HG03342 (cell line): ENCODE results near the gene ZGRF1.
A peak's percentile ranks its signal among the peaks of the same experiment; 100 is the strongest.
"Not testable (repeated sequence)": the region's sequence is repeated elsewhere in the genome, so short reads cannot be mapped to it uniquely, and the experiment has no call there.

Experiments used
- ATAC-seq: cut with Tn5 transposase; IDR thresholded peaks from one replicate; pipeline ENCODE4 v1.9.1; 2021; ENCODE audit warnings: mild to moderate bottlenecking, moderate library complexity; ENCODE audit not compliant: unreplicated experiment

Gene ZGRF1

GRCh38 chr4:112560084-112560483 lies 76.6 kb downstream of the ZGRF1 start:
- ATAC-seq, result peak; percentile 85

- no peak for ATAC-seq
These were observed 77.7 kb downstream of the ZGRF1 start for GRCh38 chr4:112559053-112559452.

DNA sequence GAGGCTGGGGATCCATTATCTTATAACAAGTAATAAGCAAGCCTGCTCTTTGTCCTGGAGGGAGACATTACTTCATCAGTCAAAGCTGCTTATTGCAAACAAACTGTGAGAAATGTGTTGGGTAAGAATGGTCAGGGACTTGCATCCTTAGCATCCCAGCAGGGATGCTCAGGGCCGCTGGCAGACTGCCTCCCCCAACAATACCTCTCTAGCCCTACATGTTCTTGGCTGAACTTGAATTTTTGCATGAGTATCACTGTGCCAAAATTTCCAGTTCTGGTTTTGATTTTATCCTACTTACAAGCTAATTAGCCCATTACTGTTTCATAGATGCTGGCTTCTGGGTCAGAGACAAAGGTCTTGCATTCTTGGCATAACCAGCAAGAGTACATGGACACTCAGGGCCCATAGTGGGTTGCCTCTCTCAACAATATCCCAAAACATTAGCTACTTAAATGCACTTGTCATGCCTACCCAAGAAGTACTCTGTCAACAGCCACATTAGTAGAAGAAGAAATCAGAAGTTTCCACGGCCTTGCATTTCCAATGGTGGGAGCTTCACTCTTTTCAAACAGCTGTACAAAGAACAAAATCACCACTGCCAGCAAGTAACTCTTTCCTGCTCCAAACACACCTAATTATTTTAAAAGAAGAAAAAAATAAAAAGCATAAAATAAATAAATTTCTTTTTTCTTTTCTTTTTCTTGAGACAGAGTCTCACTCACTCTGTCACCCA lies 78.9 kb downstream of the ZGRF1 start:
- ATAC-seq, result no peak

DNA sequence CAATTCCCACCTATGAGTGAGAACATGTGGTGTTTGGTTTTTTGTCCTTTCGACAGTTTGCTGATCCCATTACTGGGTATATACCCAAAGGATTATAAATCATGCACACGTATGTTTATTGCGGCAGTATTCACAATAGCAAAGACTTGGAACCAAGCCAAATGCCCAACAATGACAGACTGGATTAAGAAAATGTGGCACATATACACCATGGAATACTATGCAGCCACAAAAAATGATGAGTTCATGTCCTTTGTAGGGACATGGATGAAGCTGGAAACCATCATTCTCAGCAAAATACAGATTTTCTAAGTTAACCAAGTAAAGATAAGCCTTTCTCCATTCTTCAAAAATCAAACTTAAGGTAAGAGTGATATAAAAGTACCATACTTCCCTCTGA lies 82.4 kb downstream of the ZGRF1 start:
- not testable (repeated sequence) for ATAC-seq

DNA sequence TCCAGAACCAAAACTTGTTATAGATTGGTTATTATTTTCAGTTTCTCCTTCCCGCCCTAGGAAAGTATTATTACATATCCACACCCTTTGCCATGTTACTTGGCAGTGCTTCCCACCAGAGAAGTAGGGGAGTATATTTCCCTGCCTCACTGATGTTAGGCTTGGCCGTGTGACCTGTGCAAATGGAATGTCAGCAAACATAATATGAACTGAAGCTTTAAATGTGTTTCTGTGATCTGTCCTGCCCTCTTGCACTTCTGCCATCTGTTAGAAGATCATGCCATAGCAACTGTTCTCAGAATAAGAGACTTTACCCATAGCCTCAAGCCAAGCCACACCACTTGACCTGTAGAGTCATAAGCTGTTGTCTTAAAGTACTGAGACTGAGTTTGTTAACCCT lies 84.0 kb downstream of the ZGRF1 start:
- no peak for ATAC-seq

DNA sequence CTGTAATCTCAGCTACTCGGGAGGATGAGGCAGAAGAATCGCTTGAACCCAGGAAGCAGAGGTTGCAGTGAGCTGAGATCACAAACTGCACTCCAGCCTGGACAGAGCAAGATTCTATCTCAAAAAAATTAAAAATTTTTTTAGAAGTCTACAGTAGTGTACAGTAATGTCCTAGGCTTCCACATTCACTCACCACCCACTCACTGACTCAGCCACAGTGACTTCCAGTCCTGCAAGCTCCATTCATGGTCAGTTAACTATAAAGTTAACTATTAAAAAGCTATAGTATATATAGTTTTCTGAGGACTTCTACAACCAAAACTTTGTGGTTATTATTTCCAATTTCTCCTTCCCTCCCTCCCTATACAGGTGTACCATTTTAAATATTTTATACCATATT lies 86.0 kb downstream of the ZGRF1 start:
- no peak for ATAC-seq

- ATAC-seq, result no peak
These were observed 90.2 kb downstream of the ZGRF1 start for GRCh38 chr4:112546476-112546875.

- ATAC-seq, result no peak
These were observed 91.4 kb downstream of the ZGRF1 start for GRCh38 chr4:112545346-112545745.

DNA sequence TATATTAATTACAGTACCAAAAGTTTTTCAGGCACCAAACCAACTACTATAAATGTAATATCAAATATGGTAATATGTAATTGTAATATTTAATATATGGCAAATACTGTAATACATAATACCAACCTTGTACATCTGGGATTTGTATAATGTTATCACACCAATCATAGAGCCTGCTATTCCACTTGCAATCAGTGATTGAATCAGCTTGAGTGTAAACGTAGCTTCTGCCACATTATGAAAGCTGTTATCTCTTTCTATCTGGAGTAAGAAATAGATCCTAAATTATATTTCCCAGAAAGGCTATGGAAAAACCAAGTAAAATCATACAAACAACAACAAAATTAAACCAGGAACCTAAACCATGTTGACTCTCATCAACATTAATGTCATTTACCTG lies 96.0 kb downstream of the ZGRF1 start:
- ATAC-seq, result no peak

- no peak for ATAC-seq
These were observed 100.6 kb downstream of the ZGRF1 start for GRCh38 chr4:112536123-112536522.

DNA sequence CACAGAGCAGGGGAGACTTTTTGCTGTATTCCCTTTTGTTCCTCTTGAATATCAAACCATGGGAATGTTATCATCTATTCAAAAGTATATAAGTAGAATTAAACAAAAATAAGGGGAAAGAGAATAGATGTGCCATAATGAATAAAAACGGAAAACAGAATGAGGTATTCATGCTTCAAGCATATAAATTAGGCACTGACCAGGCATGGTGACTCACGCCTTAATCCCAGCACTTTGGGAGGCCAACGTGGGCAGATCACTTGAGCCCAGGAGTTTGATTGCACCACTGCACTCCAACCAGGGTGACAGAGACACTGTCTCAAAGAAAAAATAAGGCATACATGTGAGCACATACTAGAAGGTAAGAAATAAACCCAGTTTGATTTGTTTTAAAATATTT lies 104.4 kb downstream of the ZGRF1 start:
- no peak for ATAC-seq

GRCh38 chr4:112531146-112531545 lies 105.6 kb downstream of the ZGRF1 start:
- ATAC-seq, result no peak

DNA sequence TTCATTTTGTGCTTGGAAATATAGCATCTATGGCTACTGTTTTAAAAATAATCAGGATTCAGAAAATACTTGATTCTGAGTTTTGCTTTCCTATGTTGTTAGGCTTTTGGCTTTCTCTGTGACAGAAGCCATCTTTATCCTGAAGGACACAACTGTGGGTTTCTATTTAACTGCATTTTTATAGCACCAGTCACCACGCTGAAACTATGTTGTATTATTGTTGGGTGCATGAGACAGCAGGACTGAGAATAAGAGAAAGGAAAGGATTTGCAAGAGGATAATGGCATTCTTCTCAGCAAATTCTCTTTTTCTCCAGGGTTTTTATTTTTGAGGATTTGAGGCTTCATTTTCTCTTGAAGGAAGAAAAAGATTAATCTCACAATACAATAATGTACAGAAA lies 110.6 kb downstream of the ZGRF1 start:
- ATAC-seq, result no peak

DNA sequence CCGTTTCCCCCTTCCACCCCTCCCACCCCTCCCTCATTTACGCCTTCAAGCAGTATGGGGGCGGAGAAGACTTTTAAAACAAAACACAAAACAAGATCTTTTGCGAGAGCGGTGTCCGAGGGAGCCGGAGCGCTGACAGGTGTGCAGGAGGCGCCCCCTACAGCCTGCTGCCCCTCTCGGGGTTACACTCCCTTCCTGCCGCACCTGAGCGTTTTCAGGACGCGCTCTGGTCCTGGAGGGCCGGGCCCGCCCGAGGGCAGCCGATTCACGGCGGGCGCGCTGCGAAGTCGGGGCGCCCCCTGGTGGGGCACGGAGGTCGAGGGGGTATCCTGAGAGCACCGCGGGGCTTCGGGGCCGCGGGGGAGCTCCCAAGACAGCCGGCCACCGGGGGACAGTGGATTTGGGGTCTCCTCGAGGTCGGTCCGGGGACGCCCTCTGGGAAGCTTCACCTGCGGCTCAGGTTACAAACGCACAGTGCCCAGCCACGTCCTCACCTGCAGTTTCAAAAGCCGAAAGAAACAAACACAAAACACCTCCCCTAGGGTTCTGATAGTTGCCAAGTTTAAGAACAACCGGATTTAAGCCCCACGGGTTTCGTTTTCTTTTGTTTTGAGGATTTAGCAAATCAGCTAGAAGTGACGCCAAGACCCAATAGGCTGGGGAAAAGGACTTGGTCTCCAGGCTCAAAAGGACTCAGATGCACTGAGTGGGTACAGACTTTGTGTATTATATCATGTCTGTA lies 112.8 kb downstream of the ZGRF1 start:
- ATAC-seq, result peak; percentile 76

DNA sequence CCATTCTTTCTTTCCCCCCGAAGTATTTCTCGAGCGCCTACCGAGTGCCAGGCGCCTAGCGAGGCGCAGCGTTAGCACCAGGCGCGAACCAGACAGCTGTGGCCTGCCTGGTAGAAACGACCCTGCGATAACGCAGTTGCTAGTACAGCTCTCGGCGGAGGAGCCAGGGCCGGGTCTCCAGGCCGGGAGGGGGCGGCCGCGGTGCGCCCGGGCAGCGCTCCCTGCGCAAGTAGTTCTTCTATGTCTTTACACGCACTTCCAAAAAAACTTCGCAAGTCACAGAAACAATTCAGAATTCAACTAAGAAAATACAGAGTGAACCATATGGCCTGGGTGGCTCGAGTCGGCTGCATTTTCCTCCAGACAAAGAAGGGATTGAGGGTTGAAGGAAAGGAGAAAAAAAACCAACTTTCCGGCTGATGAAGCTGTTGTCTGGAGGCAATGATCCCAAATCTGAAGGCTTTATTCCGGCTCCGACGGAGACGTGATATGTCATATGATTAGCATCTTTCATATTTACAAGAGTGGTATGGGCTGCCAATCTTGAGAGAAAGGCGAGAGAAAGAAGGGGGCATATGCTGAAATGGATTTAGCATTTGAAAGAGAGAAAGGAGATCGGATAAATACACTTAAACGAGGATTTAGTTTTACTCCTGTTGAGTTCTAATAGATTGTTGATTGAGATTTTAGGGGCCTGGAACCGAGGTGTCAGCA lies 113.5 kb downstream of the ZGRF1 start:
- ATAC-seq, result peak; percentile 51

- ATAC-seq, result not testable (repeated sequence)
These were observed 114.3 kb downstream of the ZGRF1 start for GRCh38 chr4:112522431-112522830.

GRCh38 chr4:112521123-112522023 lies 115.3 kb downstream of the ZGRF1 start:
- ATAC-seq, result peak; percentile 15

DNA sequence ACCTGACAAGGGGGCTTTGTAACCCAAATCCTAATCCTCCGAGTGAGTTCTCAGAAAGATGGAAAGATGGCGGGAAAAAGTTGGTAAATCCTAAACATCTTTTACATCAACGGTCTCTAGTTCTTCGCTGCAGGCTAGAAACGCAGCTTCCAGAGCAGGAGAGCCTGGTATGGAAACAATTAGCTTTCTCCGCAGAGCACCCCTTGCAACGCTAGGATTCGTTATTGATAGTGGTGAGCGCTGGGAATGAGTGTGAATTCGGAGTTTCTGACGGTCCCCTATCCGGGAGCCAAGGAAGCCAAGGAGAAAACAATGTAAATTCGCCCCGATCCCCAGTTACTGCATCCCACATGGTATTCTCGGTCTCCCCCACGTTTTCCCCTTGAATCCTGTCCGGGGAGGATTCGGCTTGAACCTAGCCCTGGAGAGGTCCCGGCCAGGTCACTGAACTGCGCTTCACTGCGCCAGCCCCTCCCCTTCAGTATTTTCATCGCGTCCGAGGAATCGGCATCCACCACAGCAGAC lies 116.0 kb downstream of the ZGRF1 start:
- no peak for ATAC-seq

DNA sequence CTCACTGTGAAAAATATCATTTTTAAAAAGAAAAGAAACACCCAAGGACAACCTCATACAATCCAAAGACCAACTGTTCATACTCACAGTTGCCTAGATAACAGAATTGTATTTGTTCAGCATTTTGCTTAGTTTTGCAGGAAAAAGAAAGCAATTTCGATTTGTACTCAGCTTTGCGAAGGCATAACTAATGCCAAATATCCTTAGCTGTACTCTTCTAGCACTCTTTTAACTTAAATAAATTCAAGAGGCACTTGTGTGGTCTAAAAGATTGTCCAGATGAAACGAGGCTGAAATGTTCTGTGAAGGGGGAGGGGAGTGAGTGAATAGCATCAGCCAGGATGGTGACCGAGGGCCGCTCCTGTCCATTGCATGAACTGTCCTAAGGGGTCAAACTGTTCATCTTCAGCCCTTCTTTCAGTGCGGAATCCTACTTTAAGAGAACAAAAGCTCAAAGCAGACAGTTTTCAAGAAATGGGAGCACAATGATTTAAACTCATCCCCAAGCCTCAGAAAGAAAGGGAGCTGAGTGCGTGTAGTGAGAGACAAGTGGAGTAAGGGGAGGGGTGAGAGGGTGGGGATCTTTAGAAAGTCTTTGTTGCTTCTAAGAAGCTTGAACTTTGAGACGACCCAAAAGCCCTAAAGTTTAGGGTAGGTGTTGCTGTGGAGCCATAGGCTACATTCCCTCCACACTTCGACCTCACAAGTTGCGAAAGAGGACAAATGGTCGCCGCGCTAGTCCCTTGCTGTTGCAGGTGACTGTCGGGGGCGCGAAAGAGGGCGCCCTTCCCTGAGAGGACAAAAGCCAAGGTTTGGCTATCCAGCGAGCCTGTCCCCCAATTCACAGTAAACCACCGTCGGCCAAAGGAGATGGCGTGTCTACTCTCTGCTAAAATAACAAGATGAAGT lies 116.8 kb downstream of the ZGRF1 start:
- no peak for ATAC-seq

DNA sequence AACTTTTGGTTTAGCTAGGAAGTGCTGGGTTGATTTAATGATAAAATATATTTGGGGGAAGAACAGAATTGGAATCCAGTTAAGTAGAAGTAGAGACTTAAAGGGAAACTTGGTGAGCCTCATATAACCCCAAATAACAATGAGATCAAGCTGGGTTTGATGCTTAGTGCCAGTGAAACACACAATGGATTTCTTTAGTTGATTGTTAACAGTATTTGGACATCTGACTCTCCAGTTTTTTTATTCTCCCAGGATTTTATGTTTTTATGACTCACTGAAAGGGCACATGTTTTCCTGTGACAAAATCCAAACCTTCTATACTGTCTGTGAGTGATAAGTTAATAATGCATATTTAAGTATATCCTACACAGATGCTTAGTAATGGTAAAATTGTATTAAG lies 118.0 kb downstream of the ZGRF1 start:
- no peak for ATAC-seq
